NOMO-1 treated with DMSO at 0.1 percent for 48 hours (cell line): ENCODE results near the gene ABCA4.

Source experiments
- DNase-seq: peaks from one replicate; lab custom pipeline; 2025; ENCODE audit not compliant: unreplicated experiment; lab: John Stamatoyannopoulos, UW

Gene ABCA4

GRCh38 chr1:93980320-93981273 is 140.4 kb downstream of the ABCA4 start:
- DNase-seq, result no peak

- DNase-seq, result no peak
Observed at GRCh38 chr1:93979718-93980319, 141.1 kb downstream of the ABCA4 start.

- no peak for DNase-seq
Observed at GRCh38 chr1:93979040-93979717, 141.8 kb downstream of the ABCA4 start.

- no peak for DNase-seq
Observed at GRCh38 chr1:93977598-93977945, 143.4 kb downstream of the ABCA4 start.

- no peak for DNase-seq
Observed at GRCh38 chr1:93976711-93977597, 144.0 kb downstream of the ABCA4 start.

GRCh38 chr1:93976291-93976690 is 144.7 kb downstream of the ABCA4 start:
- no peak for DNase-seq

- no peak for DNase-seq
Observed at GRCh38 chr1:93972341-93972740, 148.6 kb downstream of the ABCA4 start.

- DNase-seq, result no peak
Observed at GRCh38 chr1:93969887-93970286, 151.1 kb downstream of the ABCA4 start.

GRCh38 chr1:93969371-93969770 is 151.6 kb downstream of the ABCA4 start:
- no peak for DNase-seq

- DNase-seq, result no peak
Observed at GRCh38 chr1:93967306-93967705, 153.6 kb downstream of the ABCA4 start.

- no peak for DNase-seq
Observed at GRCh38 chr1:93965888-93966287, 155.1 kb downstream of the ABCA4 start.

- DNase-seq, result no peak
Observed at GRCh38 chr1:93965256-93965655, 155.7 kb downstream of the ABCA4 start.

GRCh38 chr1:93964777-93965200 is 156.2 kb downstream of the ABCA4 start:
- DNase-seq, result no peak

- no peak for DNase-seq
Observed at GRCh38 chr1:93964096-93964776, 156.7 kb downstream of the ABCA4 start.

GRCh38 chr1:93963585-93963984 is 157.4 kb downstream of the ABCA4 start:
- DNase-seq, result no peak

GRCh38 chr1:93961906-93962305 is 159.0 kb downstream of the ABCA4 start:
- no peak for DNase-seq

- no peak for DNase-seq
Observed at GRCh38 chr1:93961443-93961842, 159.5 kb downstream of the ABCA4 start.

- no peak for DNase-seq
Observed at GRCh38 chr1:93960641-93961147, 160.3 kb downstream of the ABCA4 start.

- DNase-seq, result no peak
Observed at GRCh38 chr1:93959413-93959812, 161.5 kb downstream of the ABCA4 start.

- peak; percentile 52 for DNase-seq
Observed at GRCh38 chr1:93958726-93959100, 162.2 kb downstream of the ABCA4 start.
